ENCODE measurements around the gene RHBDL3. TPM values are rescaled to one million over a fixed set of nuclear protein-coding genes. Genes with fewer than 3 reads are reported as not detected.

Gene RHBDL3
- polyA plus RNA-seq, 1 experiment = 0.06 TPM

DNA sequence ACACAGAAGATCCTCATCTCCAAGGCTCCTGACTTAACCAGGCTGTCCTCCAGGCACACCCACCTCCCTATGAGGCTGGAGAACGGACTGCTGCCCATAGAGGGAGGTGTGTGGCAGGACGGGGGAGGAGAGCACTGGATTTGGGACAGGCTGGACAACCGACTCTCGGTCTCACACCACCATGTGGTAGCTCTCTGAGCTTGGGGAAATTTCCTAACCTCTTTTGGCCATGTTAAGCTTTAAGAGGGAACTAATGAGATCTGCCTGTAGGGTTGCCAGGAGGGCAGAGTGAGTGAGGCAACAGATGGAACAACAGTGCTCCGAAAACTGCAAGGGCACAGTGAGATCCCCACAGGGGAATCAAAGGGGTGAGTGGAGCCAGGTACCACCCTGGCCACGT, 32.7 kb downstream of the RHBDL3 start:
- TF ChIP-seq, protein P1, sequence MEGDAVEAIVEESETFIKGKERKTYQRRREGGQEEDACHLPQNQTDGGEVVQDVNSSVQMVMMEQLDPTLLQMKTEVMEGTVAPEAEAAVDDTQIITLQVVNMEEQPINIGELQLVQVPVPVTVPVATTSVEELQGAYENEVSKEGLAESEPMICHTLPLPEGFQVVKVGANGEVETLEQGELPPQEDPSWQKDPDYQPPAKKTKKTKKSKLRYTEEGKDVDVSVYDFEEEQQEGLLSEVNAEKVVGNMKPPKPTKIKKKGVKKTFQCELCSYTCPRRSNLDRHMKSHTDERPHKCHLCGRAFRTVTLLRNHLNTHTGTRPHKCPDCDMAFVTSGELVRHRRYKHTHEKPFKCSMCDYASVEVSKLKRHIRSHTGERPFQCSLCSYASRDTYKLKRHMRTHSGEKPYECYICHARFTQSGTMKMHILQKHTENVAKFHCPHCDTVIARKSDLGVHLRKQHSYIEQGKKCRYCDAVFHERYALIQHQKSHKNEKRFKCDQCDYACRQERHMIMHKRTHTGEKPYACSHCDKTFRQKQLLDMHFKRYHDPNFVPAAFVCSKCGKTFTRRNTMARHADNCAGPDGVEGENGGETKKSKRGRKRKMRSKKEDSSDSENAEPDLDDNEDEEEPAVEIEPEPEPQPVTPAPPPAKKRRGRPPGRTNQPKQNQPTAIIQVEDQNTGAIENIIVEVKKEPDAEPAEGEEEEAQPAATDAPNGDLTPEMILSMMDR (IDR thresholded peaks at IDR 0.05; ENCODE audit: low read depth, low read length) = no peak
- Histone ChIP-seq H3K4me3 (ENCODE audit: low read depth, low read length) (no peak overlapping the region), H3K9me3 (ENCODE audit: control insufficient read depth, insufficient read depth, low read length) (no peaks in the 10 kb centered on the region), H3K27me3 (ENCODE audit: control insufficient read depth, insufficient read depth, low read length) (peaks cover 15% of the 10 kb centered on the region), H3K27ac (ENCODE audit: low read depth, low read length) (no peak overlapping the region)
- no peak for DNase-seq (ENCODE audit: low read depth, low spot score)
- CTCF ChIA-PET = interaction anchor here (0.6 to 0.9 kb wide), 2 partner anchors 21 to 47 kb away, joined by 4 to 5 read pairs; no protein-coding TSS in a partner anchor
- POLR2A ChIA-PET = no interaction called here

DNA sequence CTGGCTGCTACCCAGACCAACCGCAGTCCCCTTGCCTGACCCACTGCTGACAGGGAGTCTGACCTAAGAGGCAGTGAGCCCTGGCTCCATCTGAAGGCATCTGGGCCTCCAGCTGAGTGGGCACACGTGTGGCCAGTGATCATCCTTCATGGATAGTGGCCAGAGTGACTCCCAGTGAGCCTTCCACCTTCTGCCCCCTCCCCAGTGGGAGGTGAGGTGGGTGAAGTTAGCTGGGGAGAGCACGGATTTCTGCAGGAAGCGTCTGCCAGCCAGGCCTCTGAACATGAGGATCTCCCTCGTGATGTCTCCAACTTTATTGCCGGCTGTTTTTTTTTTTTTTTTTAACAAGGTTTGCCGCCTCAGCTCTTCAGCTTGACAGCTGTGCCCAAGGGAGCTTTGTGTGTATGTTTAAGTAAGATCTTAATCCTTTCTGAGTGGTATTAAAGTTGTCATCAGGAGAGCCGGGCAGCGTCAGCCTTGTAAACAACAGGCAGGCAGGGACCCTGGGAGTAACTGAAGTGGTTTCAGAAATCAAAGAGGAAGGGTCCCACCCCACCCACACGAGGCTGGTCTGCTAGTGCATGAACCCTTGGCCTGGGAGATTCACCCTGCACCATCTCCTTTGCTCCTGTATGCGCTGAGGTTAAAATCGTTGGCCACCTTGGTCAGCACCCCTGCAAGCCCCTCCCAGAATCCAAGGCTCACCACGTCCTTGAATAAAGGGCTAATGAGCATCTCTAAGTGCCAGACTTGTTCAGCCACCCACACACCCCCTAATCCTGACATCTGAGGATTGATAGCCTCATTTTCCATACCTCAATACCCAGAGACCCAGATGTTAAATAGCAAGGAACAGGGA, 33.3 kb downstream of the RHBDL3 start:
- ChIA-PET CTCF (interaction anchor here (0.6 to 0.9 kb wide), 2 partner anchors 48 to 53 kb away, joined by 4 to 5 read pairs; no protein-coding TSS in a partner anchor), POLR2A (interaction anchor here (0.5 kb wide), 1 partner anchor 91 kb away, joined by 3 read pairs; no protein-coding TSS in a partner anchor)
- Histone ChIP-seq H3K9me3 (ENCODE audit: control insufficient read depth, insufficient read depth, low read length) (no peaks in the 10 kb centered on the region), H3K27ac (ENCODE audit: low read depth, low read length) (no peak overlapping the region), H3K27me3 (ENCODE audit: control insufficient read depth, insufficient read depth, low read length) (peaks cover 14% of the 10 kb centered on the region), H3K4me3 (ENCODE audit: low read depth, low read length) (no peak overlapping the region)
- TF ChIP-seq, protein P1 (IDR thresholded peaks at IDR 0.05; ENCODE audit: low read depth, low read length) = no peak
- no peak for DNase-seq (ENCODE audit: low read depth, low spot score)

DNA sequence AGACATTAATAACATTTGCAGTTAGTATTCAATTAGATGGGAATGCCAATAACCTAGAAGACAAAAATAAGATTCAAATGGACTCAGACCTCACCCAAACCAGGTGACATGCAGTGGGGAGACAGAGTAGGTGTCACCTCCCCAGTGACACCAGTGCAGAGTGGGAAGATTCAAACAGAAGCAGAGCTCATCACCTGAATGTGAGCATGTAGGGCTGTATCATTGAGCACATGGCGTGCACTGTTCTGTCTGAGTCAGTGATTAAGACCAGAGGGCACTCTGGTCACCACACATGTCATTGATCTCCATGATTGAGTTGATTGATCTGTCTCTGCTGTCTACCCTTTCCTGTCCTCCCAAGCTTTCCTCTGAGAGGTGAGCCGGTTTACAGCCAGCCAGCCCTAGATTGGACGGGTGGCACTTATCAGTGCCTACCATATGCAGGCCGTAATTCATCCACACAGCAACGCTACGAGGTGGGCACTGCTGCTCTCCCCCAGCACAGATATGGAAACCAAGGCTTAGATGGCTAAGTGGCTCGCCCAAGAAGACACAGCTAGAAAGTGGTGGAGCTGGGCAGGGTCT, 34.0 kb downstream of the RHBDL3 start:
- no peak for DNase-seq (ENCODE audit: low read depth, low spot score)
- Histone ChIP-seq H3K9me3 (ENCODE audit: control insufficient read depth, insufficient read depth, low read length) (no peaks in the 10 kb centered on the region), H3K27ac (ENCODE audit: low read depth, low read length) (no peak overlapping the region), H3K27me3 (ENCODE audit: control insufficient read depth, insufficient read depth, low read length) (peaks cover 12% of the 10 kb centered on the region), H3K4me3 (ENCODE audit: low read depth, low read length) (no peak overlapping the region)
- TF ChIP-seq, protein P1 (IDR thresholded peaks at IDR 0.05; ENCODE audit: low read depth, low read length) = no peak
- ChIA-PET CTCF (interaction anchor here (0.6 to 1.2 kb wide), 3 partner anchors 20 to 54 kb away, joined by 4 to 5 read pairs (median 4); no protein-coding TSS in a partner anchor), POLR2A (interaction anchor here (0.6 kb wide), 1 partner anchor 291 kb away, joined by 4 read pairs; no protein-coding TSS in a partner anchor)

DNA sequence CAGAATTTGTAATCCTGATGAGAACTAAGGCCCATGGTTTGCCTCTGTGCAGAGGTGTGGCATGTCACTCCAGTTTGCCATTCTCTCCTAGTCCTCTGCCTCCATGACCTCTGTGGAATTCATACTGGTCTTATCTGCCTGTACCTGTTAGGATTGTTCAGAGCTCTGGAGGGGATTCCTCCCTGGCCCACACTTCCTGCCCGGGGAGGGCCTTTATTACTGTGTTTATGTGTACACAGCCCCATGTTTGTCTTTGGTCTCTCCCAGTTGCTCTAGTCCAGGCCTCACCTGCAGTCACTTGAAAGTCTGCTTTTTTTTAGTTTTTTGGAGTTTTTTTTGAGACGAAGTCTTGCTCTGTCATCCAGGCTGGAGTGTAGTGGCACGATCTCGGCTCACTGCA, 36.4 kb downstream of the RHBDL3 start:
- Histone ChIP-seq H3K4me3 (ENCODE audit: low read depth, low read length) (no peak overlapping the region), H3K27me3 (ENCODE audit: control insufficient read depth, insufficient read depth, low read length) (peaks cover 7% of the 10 kb centered on the region), H3K27ac (ENCODE audit: low read depth, low read length) (no peak overlapping the region), H3K9me3 (ENCODE audit: control insufficient read depth, insufficient read depth, low read length) (no peaks in the 10 kb centered on the region)
- POLR2A ChIA-PET = no interaction called here
- no peak for DNase-seq (ENCODE audit: low read depth, low spot score)
- CTCF ChIA-PET = no interaction called here
- TF ChIP-seq, protein P1 (IDR thresholded peaks at IDR 0.05; ENCODE audit: low read depth, low read length) = no peak
